DOHH2 (cell line): ENCODE data around the gene EXOC7.

ENCODE experiments used
- H3F3A ChIP-seq: fragments of 200-600 bp; sonication (generic), shearing (Covaris generic); 2 replicates; pipeline ENCODE4 v1.6.0; 2016; ENCODE audit warnings: antibody characterized with exemption, mild to moderate bottlenecking; ENCODE audit not compliant: control insufficient read depth, insufficient read depth
- H3K27ac ChIP-seq: fragments of 200-600 bp; sonication (generic); 2 replicates; pipeline ENCODE4 v1.5.1; 2014; ENCODE audit warnings: low read depth, mild to moderate bottlenecking, low read length, moderate library complexity
- H3K27me3 ChIP-seq: fragments of 200-600 bp; sonication (generic); 2 replicates; pipeline ENCODE4 v1.6.1; 2014; ENCODE audit warnings: mild to moderate bottlenecking, low read length, mixed read lengths; ENCODE audit not compliant: control insufficient read depth
- H3K36me3 ChIP-seq: fragments of 200-600 bp; sonication (generic); 2 replicates; pipeline ENCODE4 v1.6.1; 2014; ENCODE audit warnings: mild to moderate bottlenecking, low read length, moderate library complexity, mixed read lengths; ENCODE audit not compliant: control insufficient read depth
- H3K4me1 ChIP-seq: fragments of 200-600 bp; sonication (generic); 2 replicates; pipeline ENCODE4 v1.6.1; 2014; ENCODE audit warnings: mild to moderate bottlenecking, low read length, mixed read lengths; ENCODE audit not compliant: control insufficient read depth
- H3K4me2 ChIP-seq: fragments of 200-600 bp; sonication (generic); 2 replicates; pipeline ENCODE4 v1.6.0; 2014; ENCODE audit warnings: mild to moderate bottlenecking, low read length, moderate library complexity
- H3K4me3 ChIP-seq: fragments of 200-600 bp; sonication (generic); 2 replicates; pipeline ENCODE4 v1.5.1; 2014; ENCODE audit warnings: mild to moderate bottlenecking, low read length, mixed read lengths
- H3K79me2 ChIP-seq: fragments of 200-600 bp; sonication (generic); 2 replicates; pipeline ENCODE4 v1.6.1; 2014; ENCODE audit warnings: mild to moderate bottlenecking, low read length, mixed read lengths; ENCODE audit not compliant: control insufficient read depth
- H3K9me2 ChIP-seq: fragments of 200-600 bp; sonication (generic); replicated peaks from 2 replicates; pipeline ENCODE4 v1.6.1; 2014; ENCODE audit warnings: mild to moderate bottlenecking, low read length, mixed read lengths; ENCODE audit not compliant: control insufficient read depth
- H3K9me3 ChIP-seq: fragments of 200-600 bp; sonication (generic); 2 replicates; pipeline ENCODE4 v1.6.1; 2014; ENCODE audit warnings: antibody characterized with exemption, low read length, mixed read lengths; ENCODE audit not compliant: control insufficient read depth, insufficient read depth
- H4K20me1 ChIP-seq: fragments of 200-600 bp; sonication (generic); 2 replicates; pipeline ENCODE4 v1.6.0; 2014; ENCODE audit warnings: low read depth, mild to moderate bottlenecking, antibody characterized with exemption, low read length, moderate library complexity; ENCODE audit not compliant: control insufficient read depth, insufficient read depth
- EZH2phosphoT487 ChIP-seq: fragments of 200-600 bp; sonication (generic); IDR thresholded peaks from 2 replicates; pipeline ENCODE4 v1.6.1; 2017; ENCODE audit warnings: borderline replicate concordance, mild to moderate bottlenecking, antibody characterized with exemption, low read length, moderate library complexity, mixed read lengths
- TF ChIP-seq, protein P1 (sequence below): fragments of 200-600 bp; sonication (generic); IDR thresholded peaks from one replicate; pipeline ENCODE4 v1.5.1; 2014; ENCODE audit warnings: antibody characterized with exemption, mild to moderate bottlenecking, low read depth, low read length; ENCODE audit not compliant: poor library complexity, severe bottlenecking

EXOC7 gene

DNA sequence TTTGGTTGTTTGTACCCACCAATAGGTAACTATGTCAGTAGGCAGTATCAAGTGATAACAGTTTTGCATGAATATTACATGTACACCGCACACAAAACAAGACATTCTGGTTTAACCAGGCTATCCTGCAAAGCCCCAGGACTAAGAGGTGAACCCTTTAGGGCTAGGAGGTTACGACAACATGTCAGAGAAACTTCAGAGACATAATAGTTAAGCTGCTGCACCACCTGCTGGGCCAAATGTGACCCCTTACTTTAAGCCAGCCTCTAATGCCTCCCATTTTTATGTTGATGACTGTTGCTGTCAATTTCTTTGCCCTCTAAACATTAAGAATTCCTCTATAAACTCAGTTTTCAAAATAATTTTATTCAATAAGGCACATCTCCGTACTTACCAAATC lies 46.7 kb downstream of the EXOC7 start:
- Histone ChIP-seq H3K79me2 (peaks cover 4% of the 10 kb centered on the region; the same call in 1 of the 2 replicates), H3K4me1 (no peaks in the 10 kb centered on the region), H3K4me2 (no peak overlapping the region), H3K27ac (no peak overlapping the region), H3K27me3 (no peaks in the 10 kb centered on the region), H3K9me2 (no peaks in the 10 kb centered on the region), H3K36me3 (peaks cover 70% of the 10 kb centered on the region), H4K20me1 (no peaks in the 10 kb centered on the region), H3K9me3 (no peaks in the 10 kb centered on the region), H3K4me3 (no peak overlapping the region), H3F3A (no peaks in the 10 kb centered on the region)
- TF ChIP-seq, protein P1, sequence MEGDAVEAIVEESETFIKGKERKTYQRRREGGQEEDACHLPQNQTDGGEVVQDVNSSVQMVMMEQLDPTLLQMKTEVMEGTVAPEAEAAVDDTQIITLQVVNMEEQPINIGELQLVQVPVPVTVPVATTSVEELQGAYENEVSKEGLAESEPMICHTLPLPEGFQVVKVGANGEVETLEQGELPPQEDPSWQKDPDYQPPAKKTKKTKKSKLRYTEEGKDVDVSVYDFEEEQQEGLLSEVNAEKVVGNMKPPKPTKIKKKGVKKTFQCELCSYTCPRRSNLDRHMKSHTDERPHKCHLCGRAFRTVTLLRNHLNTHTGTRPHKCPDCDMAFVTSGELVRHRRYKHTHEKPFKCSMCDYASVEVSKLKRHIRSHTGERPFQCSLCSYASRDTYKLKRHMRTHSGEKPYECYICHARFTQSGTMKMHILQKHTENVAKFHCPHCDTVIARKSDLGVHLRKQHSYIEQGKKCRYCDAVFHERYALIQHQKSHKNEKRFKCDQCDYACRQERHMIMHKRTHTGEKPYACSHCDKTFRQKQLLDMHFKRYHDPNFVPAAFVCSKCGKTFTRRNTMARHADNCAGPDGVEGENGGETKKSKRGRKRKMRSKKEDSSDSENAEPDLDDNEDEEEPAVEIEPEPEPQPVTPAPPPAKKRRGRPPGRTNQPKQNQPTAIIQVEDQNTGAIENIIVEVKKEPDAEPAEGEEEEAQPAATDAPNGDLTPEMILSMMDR, result no peak
- no peak for TF ChIP-seq EZH2phosphoT487

DNA sequence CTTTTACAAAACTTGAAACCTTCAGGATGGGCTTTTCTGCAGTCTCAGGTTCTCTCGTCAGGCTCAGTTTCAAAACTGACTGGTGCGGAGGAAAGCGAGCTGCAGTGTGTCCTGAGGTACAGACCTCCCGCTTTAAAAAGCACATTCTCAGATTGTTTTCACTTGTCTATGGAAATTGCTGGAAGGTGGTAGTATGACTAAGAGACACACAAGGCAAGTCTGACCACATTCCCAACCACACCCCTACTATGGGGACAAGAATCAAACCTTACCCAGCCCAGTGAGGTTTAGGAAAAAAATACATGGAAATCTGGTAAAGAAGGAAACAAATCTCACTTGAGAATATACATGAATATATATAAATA lies 49.5 kb downstream of the EXOC7 start:
- Histone ChIP-seq H3K4me3 (no peak overlapping the region), H4K20me1 (no peaks in the 10 kb centered on the region), H3K4me2 (no peak overlapping the region)

DNA sequence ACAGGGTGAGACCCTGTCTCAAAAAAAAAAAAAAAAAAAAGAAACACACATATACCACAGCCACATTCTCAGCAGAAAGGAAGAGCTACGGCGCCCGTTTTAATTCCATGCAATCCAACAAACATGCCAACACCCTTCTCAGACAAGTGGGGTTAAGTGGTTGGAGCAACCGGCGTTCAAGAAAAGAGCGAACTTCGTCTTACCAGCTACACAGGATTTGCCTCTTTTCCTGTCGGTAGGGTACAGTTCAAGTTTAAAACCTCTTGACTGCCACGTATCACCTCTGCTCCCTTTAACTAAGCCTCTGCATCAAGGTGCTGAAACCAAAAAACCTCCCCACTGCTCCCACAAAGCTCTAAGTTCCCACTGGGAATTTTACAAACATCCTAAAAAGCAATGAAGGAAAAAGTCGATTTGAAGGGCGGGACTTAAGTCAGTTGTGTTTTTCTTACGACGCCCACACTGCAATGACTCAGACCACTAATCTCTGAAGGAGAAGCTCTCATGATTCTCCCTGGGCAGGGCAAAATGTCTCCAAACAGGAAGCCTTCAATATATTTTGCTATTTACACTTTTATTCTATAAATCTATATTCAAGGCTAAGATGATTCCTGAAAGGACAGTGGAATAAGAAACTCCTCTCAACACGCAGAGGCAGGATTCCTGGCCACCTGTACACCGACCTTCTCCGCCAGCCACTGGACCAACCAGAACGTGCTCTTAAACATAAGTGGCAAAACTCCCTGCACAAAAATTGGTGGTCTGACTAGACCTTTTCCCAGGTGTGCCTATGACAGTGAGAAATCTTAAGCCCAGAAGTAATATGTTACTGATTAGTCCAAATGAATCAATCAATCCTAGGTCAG lies 50.1 kb downstream of the EXOC7 start:
- Histone ChIP-seq H3K27me3 (no peaks in the 10 kb centered on the region), H3F3A (no peaks in the 10 kb centered on the region), H3K4me1 (peaks cover under 1% of the 10 kb centered on the region; the same call in 1 of the 2 replicates), H3K4me2 (no peak overlapping the region), H3K36me3 (peaks cover 77% of the 10 kb centered on the region), H3K79me2 (peaks cover 4% of the 10 kb centered on the region; the same call in 1 of the 2 replicates), H3K27ac (no peak overlapping the region), H4K20me1 (no peaks in the 10 kb centered on the region), H3K9me2 (no peaks in the 10 kb centered on the region), H3K9me3 (no peaks in the 10 kb centered on the region), H3K4me3 (no peak overlapping the region)
- no peak for TF ChIP-seq EZH2phosphoT487
- TF ChIP-seq, protein P1, result no peak

More for the DNA sequence above, 49.5 kb downstream of the EXOC7 start:
- Histone ChIP-seq H3K9me2 (no peaks in the 10 kb centered on the region), H3K36me3 (peaks cover 77% of the 10 kb centered on the region), H3K4me1 (no peaks in the 10 kb centered on the region), H3K27me3 (no peaks in the 10 kb centered on the region), H3K27ac (no peak overlapping the region), H3K79me2 (peaks cover 4% of the 10 kb centered on the region; the same call in 1 of the 2 replicates), H3F3A (no peaks in the 10 kb centered on the region), H3K9me3 (no peaks in the 10 kb centered on the region)
- TF ChIP-seq, protein P1, result no peak
- TF ChIP-seq EZH2phosphoT487, result no peak
